ENCODE measurements around the gene TRIM65.
"Not testable (repeated sequence)": the region's sequence is repeated elsewhere in the genome, so short reads cannot be mapped to it uniquely, and the experiment has no call there.

The TRIM65 gene

DNA sequence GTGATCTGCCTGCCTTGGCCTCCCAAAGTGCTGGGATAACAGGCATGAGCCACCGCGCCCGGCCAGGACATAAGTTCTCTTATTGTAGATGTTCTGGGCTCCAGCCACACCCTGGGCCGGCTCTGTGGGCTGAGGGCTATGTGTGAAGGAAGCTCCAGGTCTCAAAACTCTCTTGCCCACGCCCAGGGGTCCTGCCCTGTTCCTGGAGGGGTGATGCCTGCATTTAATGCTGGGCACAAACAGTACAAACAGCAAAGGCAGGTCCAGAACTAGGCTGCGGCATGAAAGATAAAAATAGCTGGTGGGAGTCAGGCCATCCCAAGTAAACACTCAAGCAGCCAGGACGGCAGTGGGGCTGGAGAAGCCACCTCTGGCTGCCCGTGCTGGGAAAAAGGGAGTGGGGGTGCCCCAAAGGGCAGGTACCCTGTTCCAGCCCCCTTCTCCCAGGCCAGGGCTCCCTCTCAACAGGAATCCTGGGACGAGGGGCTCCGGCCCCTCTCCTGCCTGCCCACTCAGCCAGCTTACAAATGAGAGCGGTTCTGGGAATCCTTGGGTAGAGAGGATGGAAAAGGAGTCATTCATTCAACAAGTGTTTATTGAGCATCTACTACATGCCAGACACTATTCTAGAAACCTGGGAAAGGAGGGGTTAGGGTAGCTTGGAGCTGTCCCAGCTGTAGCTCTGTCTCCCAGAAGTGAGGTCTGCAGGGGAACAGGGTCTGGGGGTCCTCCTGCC is 23.0 kb downstream of the TRIM65 start:
- no peaks in the 10 kb centered on the region for H3K9me2 ChIP-seq (replicated peaks; ENCODE audit: control insufficient read depth, low read length)
- H3K4me1 ChIP-seq (ENCODE audit: control insufficient read depth, low read length): peaks cover 33% of the 10 kb centered on the region
- peaks cover 2% of the 10 kb centered on the region for H3K27me3 ChIP-seq (ENCODE audit: control insufficient read depth, low read length)
- no peaks in the 10 kb centered on the region for H3K9me3 ChIP-seq (ENCODE audit: control insufficient read depth, insufficient read depth, low read length)
- peaks cover 15% of the 10 kb centered on the region for H3K79me2 ChIP-seq (ENCODE audit: control insufficient read depth, low read length)
- no peak overlapping the region for H3K27ac ChIP-seq (ENCODE audit: low read depth, low read length)
- H3K4me3 ChIP-seq (ENCODE audit: low read length): no peak overlapping the region
- no peaks in the 10 kb centered on the region for H4K20me1 ChIP-seq (ENCODE audit: control insufficient read depth, insufficient read depth, low read depth, low read length)
- no peak overlapping the region for H3K4me2 ChIP-seq (ENCODE audit: low read length)
- H3F3A ChIP-seq (ENCODE audit: control insufficient read depth, insufficient read depth): 0 out of 2 replicates have a peak, but pooled peaks cover 2% of the 10 kb centered on the region
- peaks cover 10% of the 10 kb centered on the region for H3K36me3 ChIP-seq (ENCODE audit: control insufficient read depth, low read length)
- TF ChIP-seq EZH2phosphoT487 (IDR thresholded peaks at IDR 0.05; ENCODE audit: borderline replicate concordance, low read length): no peak
- TF ChIP-seq, protein P1, sequence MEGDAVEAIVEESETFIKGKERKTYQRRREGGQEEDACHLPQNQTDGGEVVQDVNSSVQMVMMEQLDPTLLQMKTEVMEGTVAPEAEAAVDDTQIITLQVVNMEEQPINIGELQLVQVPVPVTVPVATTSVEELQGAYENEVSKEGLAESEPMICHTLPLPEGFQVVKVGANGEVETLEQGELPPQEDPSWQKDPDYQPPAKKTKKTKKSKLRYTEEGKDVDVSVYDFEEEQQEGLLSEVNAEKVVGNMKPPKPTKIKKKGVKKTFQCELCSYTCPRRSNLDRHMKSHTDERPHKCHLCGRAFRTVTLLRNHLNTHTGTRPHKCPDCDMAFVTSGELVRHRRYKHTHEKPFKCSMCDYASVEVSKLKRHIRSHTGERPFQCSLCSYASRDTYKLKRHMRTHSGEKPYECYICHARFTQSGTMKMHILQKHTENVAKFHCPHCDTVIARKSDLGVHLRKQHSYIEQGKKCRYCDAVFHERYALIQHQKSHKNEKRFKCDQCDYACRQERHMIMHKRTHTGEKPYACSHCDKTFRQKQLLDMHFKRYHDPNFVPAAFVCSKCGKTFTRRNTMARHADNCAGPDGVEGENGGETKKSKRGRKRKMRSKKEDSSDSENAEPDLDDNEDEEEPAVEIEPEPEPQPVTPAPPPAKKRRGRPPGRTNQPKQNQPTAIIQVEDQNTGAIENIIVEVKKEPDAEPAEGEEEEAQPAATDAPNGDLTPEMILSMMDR (IDR thresholded peaks at IDR 0.05; ENCODE audit: low read depth, low read length, poor library complexity, severe bottlenecking): no peak

DNA sequence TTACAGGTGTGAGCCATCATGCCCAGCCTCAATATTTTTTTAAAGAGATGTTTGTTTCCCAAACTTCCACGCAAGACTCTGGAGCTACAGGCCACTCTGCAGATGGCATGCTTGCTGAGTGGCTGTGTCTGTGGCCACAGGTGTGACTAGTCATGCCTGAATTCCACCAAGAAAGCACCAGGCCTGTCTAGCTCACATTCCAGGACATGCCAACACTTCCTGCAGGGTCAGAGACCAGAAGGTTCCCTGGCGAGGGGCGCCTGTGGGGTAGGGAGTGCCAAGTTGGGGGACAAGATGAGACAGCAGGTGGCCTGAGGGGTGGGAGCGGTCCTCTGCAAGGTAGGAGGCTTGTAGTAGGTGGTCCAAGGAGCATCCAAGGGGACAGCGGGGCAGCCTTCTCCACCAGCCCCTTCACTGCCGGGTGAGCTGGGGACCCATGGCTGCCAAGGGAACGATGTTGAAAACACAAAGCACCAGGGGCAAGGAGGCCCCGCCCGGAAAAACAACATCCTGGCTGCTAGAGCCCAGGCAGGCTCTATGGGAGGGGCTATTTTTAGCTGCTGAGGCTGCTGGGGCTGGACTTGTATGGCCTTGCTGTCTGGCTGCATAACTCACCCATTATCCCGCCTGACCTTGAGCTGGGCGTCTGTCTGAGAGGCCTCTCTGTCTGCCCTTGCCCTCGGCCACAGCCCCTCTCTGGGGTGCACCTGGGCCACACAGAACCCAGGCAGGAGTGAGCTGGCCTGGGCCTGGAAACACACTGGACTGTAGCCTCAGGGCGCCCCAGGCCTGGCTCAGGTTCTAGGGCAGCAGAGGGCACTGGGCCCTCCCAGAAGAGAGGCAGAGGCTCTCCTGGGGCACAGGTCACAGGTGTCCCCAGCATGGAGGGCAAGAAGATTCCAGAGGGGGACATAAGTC is 24.1 kb downstream of the TRIM65 start:
- no peaks in the 10 kb centered on the region for H3K9me2 ChIP-seq (replicated peaks; ENCODE audit: control insufficient read depth, low read length)
- H3K27me3 ChIP-seq (ENCODE audit: control insufficient read depth, low read length): no peaks in the 10 kb centered on the region; the same call in 1 of the 2 replicates
- no peaks in the 10 kb centered on the region for H4K20me1 ChIP-seq (ENCODE audit: control insufficient read depth, insufficient read depth, low read depth, low read length)
- peaks cover 25% of the 10 kb centered on the region for H3K4me1 ChIP-seq (ENCODE audit: control insufficient read depth, low read length)
- no peaks in the 10 kb centered on the region for H3K9me3 ChIP-seq (ENCODE audit: control insufficient read depth, insufficient read depth, low read length)
- peaks cover 10% of the 10 kb centered on the region for H3K36me3 ChIP-seq (ENCODE audit: control insufficient read depth, low read length)
- H3K27ac ChIP-seq (ENCODE audit: low read depth, low read length): no peak overlapping the region
- 0 out of 2 replicates have a peak, but pooled peaks cover 2% of the 10 kb centered on the region for H3F3A ChIP-seq (ENCODE audit: control insufficient read depth, insufficient read depth)
- H3K4me2 ChIP-seq (ENCODE audit: low read length): no peak overlapping the region
- peaks cover 15% of the 10 kb centered on the region for H3K79me2 ChIP-seq (ENCODE audit: control insufficient read depth, low read length)
- TF ChIP-seq, protein P1 (IDR thresholded peaks at IDR 0.05; ENCODE audit: low read depth, low read length, poor library complexity, severe bottlenecking): no peak
- no peak for TF ChIP-seq EZH2phosphoT487 (IDR thresholded peaks at IDR 0.05; ENCODE audit: borderline replicate concordance, low read length)
- no peak overlapping the region for H3K4me3 ChIP-seq (ENCODE audit: low read length)

DNA sequence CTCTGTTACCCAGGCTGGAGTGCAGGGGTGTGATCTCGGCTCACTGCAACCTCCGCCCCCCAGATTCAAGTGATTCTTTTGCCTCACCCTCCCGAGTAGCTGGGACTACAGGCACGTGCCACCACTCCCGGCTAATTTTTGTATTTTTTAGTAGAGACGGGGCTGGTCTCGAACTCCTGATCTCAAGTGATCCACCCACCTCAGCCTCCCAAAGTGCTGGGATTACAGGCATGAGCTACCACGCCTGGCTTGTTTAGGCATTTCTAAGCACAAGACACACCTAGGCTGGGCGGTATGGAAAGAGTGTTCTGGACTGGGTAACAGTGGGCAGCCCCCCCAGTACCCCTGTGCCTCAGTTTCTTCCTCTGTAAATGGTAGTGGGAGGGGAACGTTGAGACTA is 26.5 kb downstream of the TRIM65 start:
- H3K27me3 ChIP-seq (ENCODE audit: control insufficient read depth, low read length); H3K79me2 ChIP-seq (ENCODE audit: control insufficient read depth, low read length); H3K9me3 ChIP-seq (ENCODE audit: control insufficient read depth, insufficient read depth, low read length); H4K20me1 ChIP-seq (ENCODE audit: control insufficient read depth, insufficient read depth, low read depth, low read length); H3K4me2 ChIP-seq (ENCODE audit: low read length); H3K4me1 ChIP-seq (ENCODE audit: control insufficient read depth, low read length); H3F3A ChIP-seq (ENCODE audit: control insufficient read depth, insufficient read depth); H3K9me2 ChIP-seq (replicated peaks; ENCODE audit: control insufficient read depth, low read length); H3K36me3 ChIP-seq (ENCODE audit: control insufficient read depth, low read length); H3K27ac ChIP-seq (ENCODE audit: low read depth, low read length); H3K4me3 ChIP-seq (ENCODE audit: low read length): not testable (repeated sequence)

All from DOHH2 (cell line).